Measurements from ENCODE around the gene CCL27. TPM values are rescaled to one million over a fixed set of nuclear protein-coding genes. Genes with fewer than 3 reads are reported as not detected.
A peak's percentile ranks its signal among the peaks of the same experiment; 100 is the strongest.

CCL27 gene
- total and polyA plus RNA-seq, 10 of the 15 experiments (the other 5 are each of a cell fraction or from before 2014, with no cell fraction given) = 0.45 TPM; not detected in 9

GRCh38 chr9:34620061-34620994 is 42.1 kb downstream of the CCL27 start, which contains the start of gene DCTN3 (continued):
- TF ChIP-seq BCLAF1 (IDR thresholded peaks at IDR 0.05) (no peak), CBFB (IDR thresholded peaks at IDR 0.05; ENCODE audit: low read depth) (no peak), POLR2A (IDR thresholded peaks at IDR 0.05; ENCODE audit: low read depth, low read length) (peak; percentile 93), ZBTB33 (IDR thresholded peaks at IDR 0.05) (no peak), RAD21 (IDR thresholded peaks at IDR 0.05; ENCODE audit: insufficient read depth, low read depth, low read length) (no peak), RELB (IDR thresholded peaks at IDR 0.05; ENCODE audit: low read depth) (peak; percentile 39; the same call in 1 of the 2 replicates), POLR2AphosphoS2 (IDR thresholded peaks at IDR 0.05; ENCODE audit: low read depth, low read length) (0 out of 2 replicates have a peak, but pooled peaks have one; percentile 53), ZNF207 (IDR thresholded peaks at IDR 0.05; ENCODE audit: borderline replicate concordance) (no peak), SMARCA5 (IDR thresholded peaks at IDR 0.05) (no peak), ZNF217 (IDR thresholded peaks at IDR 0.05) (no peak), CEBPB (IDR thresholded peaks at IDR 0.05; ENCODE audit: borderline replicate concordance in 1 of 2, low read depth in 2 of 2, low read length in 2 of 2) (no peak), ZBED1 (IDR thresholded peaks at IDR 0.05; ENCODE audit: borderline replicate concordance) (no peak), SREBF1 (IDR thresholded peaks at IDR 0.05; ENCODE audit: low read length) (no peak), TCF12 (IDR thresholded peaks at IDR 0.05; ENCODE audit: low read depth, low read length) (no peak), FOS (IDR thresholded peaks at IDR 0.05; ENCODE audit: borderline replicate concordance, extremely low read depth, insufficient read length) (no peak), CHD2 (IDR thresholded peaks at IDR 0.05; ENCODE audit: borderline replicate concordance, low read depth, low read length) (no peak), MEF2B (IDR thresholded peaks at IDR 0.05; ENCODE audit: partially characterized antibody, poor library complexity, severe bottlenecking) (no peak), HSF1 (IDR thresholded peaks at IDR 0.05; ENCODE audit: low read depth, low read length) (no peak), IRF4 (IDR thresholded peaks at IDR 0.05; ENCODE audit: low read depth, low read length) (no peak), CBX5 (IDR thresholded peaks at IDR 0.05; ENCODE audit: low read depth) (no peak), ESRRA (IDR thresholded peaks at IDR 0.05; ENCODE audit: low read length) (no peak)
